SK-N-SH (cell line): ENCODE measurements around the gene TBL1X.

Experiments used
- EP300 ChIP-seq, 2 experiments: IDR thresholded peaks; 2 replicates each; pipeline versions ENCODE4 v1.4.0 to v1.6.1; 2012; ENCODE audit warnings: borderline replicate concordance in 1 of 2, low read depth in 1 of 2, low read length in 1 of 2
- EZH2phosphoT487 ChIP-seq: fragments of 200-600 bp; sonication (generic); IDR thresholded peaks from 2 replicates; pipeline ENCODE4 v1.6.1; 2017; ENCODE audit warnings: low read depth, mixed run types, mild to moderate bottlenecking, antibody characterized with exemption, moderate library complexity, borderline replicate concordance
- FOSL2 ChIP-seq: IDR thresholded peaks from 2 replicates; pipeline ENCODE4 v1.4.0; 2012; ENCODE audit warnings: low read depth, mild to moderate bottlenecking, moderate library complexity, borderline replicate concordance
- GABPA ChIP-seq: IDR thresholded peaks from 2 replicates; pipeline ENCODE4 v1.4.0; 2012; ENCODE audit warnings: low read depth, mild to moderate bottlenecking
- MEF2A ChIP-seq: IDR thresholded peaks from 2 replicates; pipeline ENCODE4 v1.4.0; 2012; ENCODE audit warnings: low read depth, borderline replicate concordance
- NFIC ChIP-seq: IDR thresholded peaks from 2 replicates; pipeline ENCODE4 v1.4.0; 2012; ENCODE audit warnings: borderline replicate concordance
- POLR2AphosphoS5 ChIP-seq: IDR thresholded peaks from 2 replicates; pipeline ENCODE4 v1.6.1; 2012; ENCODE audit warnings: low read depth, low read length
- RAD21 ChIP-seq: IDR thresholded peaks from 2 replicates; pipeline ENCODE4 v1.6.1; 2012; ENCODE audit warnings: mild to moderate bottlenecking, low read length
- RFX5 ChIP-seq: IDR thresholded peaks from 2 replicates; pipeline ENCODE4 v1.6.1; 2012; ENCODE audit warnings: mild to moderate bottlenecking, improper control_type of control experiment, low read length
- SIN3A ChIP-seq: IDR thresholded peaks from 2 replicates; pipeline ENCODE4 v1.6.1; 2012; ENCODE audit warnings: low read depth, mild to moderate bottlenecking, low read length, moderate library complexity, borderline replicate concordance
- TF ChIP-seq, protein P1 (sequence below): fragments of 200-600 bp; sonication (generic); IDR thresholded peaks from 2 replicates; pipeline ENCODE4 v1.6.1; 2017; ENCODE audit warnings: antibody characterized with exemption, mild to moderate bottlenecking, moderate library complexity

DNA sequence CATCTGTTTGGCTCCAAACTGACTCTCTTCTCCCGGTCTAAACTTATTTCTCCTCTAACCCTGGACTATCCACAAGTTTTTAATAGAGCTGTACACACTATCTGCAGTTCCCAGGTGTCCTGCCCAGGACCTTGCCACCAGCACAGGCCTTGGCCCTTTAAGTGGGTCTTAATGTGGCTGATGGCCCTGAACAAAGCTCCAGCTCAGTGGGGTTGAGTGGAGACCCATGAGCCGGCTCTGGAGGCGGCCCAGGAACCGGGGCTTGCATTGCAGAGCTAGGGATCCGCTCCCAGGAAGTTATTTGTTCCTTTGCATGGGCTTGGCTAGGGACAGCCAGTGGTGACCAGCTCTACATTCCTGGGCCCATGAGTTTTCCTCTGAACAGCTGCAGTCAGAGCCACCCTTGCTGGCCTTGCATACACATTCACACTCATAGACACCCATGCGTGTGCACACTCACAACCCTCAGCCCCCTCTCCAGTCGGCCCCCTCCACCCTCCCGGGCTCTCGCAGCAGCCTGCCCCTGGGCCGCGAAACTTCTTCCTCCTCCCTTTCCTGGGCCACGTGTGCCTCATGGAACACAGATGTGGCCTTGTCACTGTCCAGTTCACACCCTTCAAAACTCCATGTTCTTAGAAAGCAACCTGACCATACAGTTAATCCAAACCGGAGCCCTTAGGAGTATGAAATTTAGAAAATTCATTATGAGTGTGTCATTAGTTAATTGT is 242.6 kb downstream of the TBL1X start:
- TF ChIP-seq, protein P1, sequence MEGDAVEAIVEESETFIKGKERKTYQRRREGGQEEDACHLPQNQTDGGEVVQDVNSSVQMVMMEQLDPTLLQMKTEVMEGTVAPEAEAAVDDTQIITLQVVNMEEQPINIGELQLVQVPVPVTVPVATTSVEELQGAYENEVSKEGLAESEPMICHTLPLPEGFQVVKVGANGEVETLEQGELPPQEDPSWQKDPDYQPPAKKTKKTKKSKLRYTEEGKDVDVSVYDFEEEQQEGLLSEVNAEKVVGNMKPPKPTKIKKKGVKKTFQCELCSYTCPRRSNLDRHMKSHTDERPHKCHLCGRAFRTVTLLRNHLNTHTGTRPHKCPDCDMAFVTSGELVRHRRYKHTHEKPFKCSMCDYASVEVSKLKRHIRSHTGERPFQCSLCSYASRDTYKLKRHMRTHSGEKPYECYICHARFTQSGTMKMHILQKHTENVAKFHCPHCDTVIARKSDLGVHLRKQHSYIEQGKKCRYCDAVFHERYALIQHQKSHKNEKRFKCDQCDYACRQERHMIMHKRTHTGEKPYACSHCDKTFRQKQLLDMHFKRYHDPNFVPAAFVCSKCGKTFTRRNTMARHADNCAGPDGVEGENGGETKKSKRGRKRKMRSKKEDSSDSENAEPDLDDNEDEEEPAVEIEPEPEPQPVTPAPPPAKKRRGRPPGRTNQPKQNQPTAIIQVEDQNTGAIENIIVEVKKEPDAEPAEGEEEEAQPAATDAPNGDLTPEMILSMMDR = no peak
- TF ChIP-seq NFIC (no peak), SIN3A (no peak), POLR2AphosphoS5 (no peak), GABPA (no peak), MEF2A (no peak), FOSL2 (no peak), EZH2phosphoT487 (no peak), EP300 (IDR thresholded peaks at IDR 0.05; ENCODE audit: borderline replicate concordance in 1 of 2, low read depth in 1 of 2, low read length in 1 of 2) (no peak), RAD21 (no peak), RFX5 (no peak)
